Kidney epithelial cell (primary cell): ENCODE measurements around the gene SLC6A9. TPM values are rescaled to one million over a fixed set of nuclear protein-coding genes. Genes with fewer than 3 reads are reported as not detected.

Experiments used
- DNase-seq: peaks from one replicate; pipeline ENCODE4 v3.0.0-alpha.2; 2010; ENCODE audit warnings: low read depth
- H3K27me3 ChIP-seq: 2 replicates; pipeline ENCODE4 v1.6.0; 2011; ENCODE audit warnings: low read length; ENCODE audit not compliant: control insufficient read depth, insufficient read depth
- H3K36me3 ChIP-seq: 2 replicates; pipeline ENCODE4 v1.5.1; 2011; ENCODE audit warnings: low read length; ENCODE audit not compliant: control insufficient read depth, insufficient read depth
- H3K4me3 ChIP-seq: 2 replicates; pipeline ENCODE4 v1.5.1; 2011; ENCODE audit warnings: low read depth, mild to moderate bottlenecking, control low read depth, low read length
- total RNA-seq: library from RNA; depleted of rRNA; stranded (reverse); fragments of >200 nt; gene quantifications from 2 replicates; pipeline ENCODE4 v1.2.3, GENCODE V29; 2015
- TF ChIP-seq, protein P1 (sequence below): IDR thresholded peaks from 2 replicates; pipeline ENCODE4 v1.5.1; 2011; ENCODE audit warnings: mild to moderate bottlenecking, moderate library complexity, low read length, control low read depth, inconsistent platforms; ENCODE audit not compliant: insufficient read depth, poor library complexity, severe bottlenecking

The SLC6A9 gene
- total RNA-seq, 1 donor from 2014 or later = 22.4 TPM

- H3K27me3 ChIP-seq = no peaks in the 10 kb centered on the region
- TF ChIP-seq, protein P1, sequence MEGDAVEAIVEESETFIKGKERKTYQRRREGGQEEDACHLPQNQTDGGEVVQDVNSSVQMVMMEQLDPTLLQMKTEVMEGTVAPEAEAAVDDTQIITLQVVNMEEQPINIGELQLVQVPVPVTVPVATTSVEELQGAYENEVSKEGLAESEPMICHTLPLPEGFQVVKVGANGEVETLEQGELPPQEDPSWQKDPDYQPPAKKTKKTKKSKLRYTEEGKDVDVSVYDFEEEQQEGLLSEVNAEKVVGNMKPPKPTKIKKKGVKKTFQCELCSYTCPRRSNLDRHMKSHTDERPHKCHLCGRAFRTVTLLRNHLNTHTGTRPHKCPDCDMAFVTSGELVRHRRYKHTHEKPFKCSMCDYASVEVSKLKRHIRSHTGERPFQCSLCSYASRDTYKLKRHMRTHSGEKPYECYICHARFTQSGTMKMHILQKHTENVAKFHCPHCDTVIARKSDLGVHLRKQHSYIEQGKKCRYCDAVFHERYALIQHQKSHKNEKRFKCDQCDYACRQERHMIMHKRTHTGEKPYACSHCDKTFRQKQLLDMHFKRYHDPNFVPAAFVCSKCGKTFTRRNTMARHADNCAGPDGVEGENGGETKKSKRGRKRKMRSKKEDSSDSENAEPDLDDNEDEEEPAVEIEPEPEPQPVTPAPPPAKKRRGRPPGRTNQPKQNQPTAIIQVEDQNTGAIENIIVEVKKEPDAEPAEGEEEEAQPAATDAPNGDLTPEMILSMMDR = no peak
- no peaks in the 10 kb centered on the region for H3K36me3 ChIP-seq
- no peak overlapping the region for H3K4me3 ChIP-seq
- no peak for DNase-seq
These were observed 5.9 kb upstream of the SLC6A9 start for GRCh38 chr1:44037154-44037553.

DNA sequence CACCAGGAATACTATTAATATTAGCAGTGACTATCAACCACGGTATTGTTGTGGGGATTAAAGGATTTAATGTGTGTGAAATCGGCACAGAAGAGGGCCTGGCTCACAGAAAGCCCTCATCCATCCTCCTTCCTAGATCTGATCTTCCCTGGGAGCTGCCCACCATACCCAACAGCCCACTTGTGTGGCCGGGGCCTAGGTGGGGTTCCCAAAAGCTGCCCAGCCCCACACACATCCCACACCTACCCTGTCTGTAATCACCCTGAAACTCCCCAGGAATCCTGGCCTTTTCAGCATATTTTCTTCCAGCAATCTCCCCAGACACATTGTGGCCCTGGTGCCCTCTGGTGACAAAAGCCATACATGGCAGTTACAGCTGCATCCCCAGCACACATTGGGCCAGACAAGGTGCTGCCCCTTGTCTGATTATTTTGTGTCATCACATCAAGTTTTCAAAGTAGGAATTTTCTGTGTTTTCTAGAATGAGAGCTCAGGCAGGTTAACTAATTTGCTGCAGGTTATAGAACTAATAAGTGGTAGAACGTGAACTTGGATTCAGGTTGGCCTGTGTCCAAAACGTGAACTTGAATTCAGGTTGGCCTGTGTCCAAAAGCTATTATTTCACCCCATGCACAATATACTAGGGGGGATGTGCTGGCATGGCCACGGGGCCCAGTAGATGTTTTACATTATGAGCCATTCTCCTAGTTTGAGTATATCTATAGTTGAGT, 5.3 kb upstream of the SLC6A9 start:
- H3K36me3 ChIP-seq = no peaks in the 10 kb centered on the region
- DNase-seq = no peak
- H3K4me3 ChIP-seq = no peak overlapping the region
- TF ChIP-seq, protein P1 = peak; percentile 79
- no peaks in the 10 kb centered on the region for H3K27me3 ChIP-seq

DNA sequence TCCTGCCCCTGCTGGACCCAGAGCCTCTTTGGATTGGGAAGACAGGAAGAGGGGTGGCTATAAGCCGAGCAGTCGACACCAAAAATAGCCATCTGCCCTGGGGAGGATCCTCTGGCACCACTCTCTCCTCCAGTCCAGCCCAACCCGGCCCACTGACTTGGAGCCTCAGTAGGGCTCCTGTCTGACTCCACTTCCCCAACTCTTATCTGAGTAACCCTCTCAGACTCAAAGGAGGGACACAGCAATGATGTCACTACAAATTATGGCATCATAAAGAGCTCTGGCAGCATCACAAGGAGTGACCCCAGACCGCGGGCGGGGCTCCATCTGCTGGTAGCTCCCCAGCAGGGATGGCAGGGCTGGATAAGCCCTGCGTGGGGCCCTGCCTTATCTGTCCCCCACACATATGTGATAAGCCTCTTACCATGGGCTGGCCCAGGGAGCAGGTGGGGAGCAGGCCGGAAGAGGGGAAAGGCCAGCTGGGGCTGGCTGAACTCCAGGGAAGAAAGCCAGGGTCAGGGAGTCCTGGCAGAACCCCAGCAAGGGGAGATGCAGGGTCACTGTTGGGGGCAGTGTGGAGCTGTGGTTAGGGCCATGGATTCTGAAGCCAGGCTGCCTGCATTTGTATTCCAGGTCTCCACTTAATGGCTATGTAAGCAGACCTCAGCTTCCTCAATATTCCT, 4.6 kb upstream of the SLC6A9 start:
- TF ChIP-seq, protein P1 = no peak
- H3K36me3 ChIP-seq = no peaks in the 10 kb centered on the region
- H3K4me3 ChIP-seq = no peak overlapping the region
- no peaks in the 10 kb centered on the region for H3K27me3 ChIP-seq
- DNase-seq = no peak

GRCh38 chr1:44034976-44035716, 3.9 kb upstream of the SLC6A9 start:
- Histone ChIP-seq H3K27me3 (no peaks in the 10 kb centered on the region), H3K36me3 (no peaks in the 10 kb centered on the region), H3K4me3 (no peak overlapping the region)
- TF ChIP-seq, protein P1 = no peak
- DNase-seq = no peak

DNA sequence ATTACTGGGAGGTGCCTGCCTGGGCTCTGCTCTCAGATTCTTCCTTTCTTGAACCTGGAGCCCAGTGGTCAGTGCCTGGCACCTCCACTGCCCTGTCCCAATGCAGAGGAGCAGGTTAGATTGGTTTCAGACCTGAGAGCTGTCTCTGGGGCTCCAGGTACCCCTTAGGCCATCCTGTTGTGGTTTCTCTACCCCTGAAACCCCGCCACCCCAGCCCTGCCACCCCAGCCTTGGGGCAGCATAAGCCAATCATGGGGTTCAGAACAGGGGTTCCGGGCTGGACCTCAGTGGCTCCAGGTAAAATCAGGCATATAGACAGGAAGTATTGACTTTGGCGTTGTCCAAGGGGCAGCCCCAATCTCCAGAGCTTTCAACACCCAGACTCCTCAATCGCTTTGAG, 3.2 kb upstream of the SLC6A9 start:
- TF ChIP-seq, protein P1 = no peak
- Histone ChIP-seq H3K4me3 (no peak overlapping the region), H3K36me3 (no peaks in the 10 kb centered on the region), H3K27me3 (no peaks in the 10 kb centered on the region)
- no peak for DNase-seq
